NCI-H1417 (cell line): ENCODE measurements around the gene VPS11.

ENCODE experiments used
- DNase-seq, 3 experiments: peaks; one replicate each; lab custom pipeline; 2025; lab: John Stamatoyannopoulos, UW

VPS11 gene

GRCh38 chr11:119103161-119103664 lies 35.6 kb downstream of the VPS11 start:
- DNase-seq = peak in 2 of 3 experiments; percentile 35 to 66

- DNase-seq = peak; percentile 9 to 81 (median 75)
Measured at GRCh38 chr11:119103793-119104192, 36.2 kb downstream of the VPS11 start.

DNA sequence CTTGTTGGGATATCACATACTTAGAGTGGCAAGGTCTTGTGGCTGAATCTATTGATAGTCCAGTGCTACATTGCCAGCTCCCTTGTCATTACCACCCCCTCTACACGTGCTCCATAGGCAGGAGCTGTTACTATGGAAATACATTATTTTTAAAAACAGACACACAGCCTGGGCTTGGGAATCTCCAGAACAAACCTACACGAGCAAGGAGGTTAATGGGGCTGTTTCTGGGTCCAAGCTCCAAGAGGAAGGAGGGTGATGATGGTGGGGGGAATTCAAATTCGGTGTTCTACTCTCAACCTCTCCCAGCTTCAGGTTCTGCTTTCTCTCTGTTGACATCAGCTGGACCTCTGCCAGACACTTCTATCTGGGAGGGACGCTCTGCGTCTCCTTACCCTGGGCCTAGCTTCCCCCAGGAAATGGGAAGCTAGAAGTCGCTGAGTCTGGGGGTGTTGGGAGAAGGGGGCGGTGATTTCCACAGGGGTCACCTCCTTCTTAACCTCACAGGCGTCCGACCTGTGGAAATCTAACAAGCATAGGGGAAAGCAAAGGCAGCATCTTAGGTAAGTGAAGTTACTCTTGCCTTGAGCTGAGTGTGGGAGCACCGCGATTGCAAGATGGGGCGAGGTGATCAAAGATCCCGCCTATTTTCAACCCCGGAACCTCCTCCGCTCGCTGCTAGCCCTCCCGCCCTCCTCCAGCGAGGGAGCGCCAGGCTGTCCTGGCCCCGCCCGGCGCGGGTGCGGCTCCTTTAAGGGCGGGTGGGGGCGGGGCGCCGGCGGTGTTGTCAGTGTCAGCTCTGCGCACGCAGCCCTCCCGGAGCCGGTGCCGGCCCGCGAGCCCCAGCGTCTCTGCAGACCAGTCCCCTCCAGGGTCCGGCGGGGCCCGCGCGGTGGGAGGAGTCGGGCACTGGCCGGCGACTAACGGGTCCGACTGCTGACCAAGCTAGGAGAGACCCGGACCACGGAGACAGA lies 39.2 kb downstream of the VPS11 start, which contains the start of gene C2CD2L:
C2CD2L (plus strand) TSS at position 781 of the 974 bp plus-strand sequence. CDS start 398 bp downstream, outside the sequence.
- DNase-seq = peak; percentile 91 to 94 (median 93)

GRCh38 chr11:119107538-119108145 lies 40.0 kb downstream of the VPS11 start:
- peak in 2 of 3 experiments; percentile 64 to 68 for DNase-seq

DNA sequence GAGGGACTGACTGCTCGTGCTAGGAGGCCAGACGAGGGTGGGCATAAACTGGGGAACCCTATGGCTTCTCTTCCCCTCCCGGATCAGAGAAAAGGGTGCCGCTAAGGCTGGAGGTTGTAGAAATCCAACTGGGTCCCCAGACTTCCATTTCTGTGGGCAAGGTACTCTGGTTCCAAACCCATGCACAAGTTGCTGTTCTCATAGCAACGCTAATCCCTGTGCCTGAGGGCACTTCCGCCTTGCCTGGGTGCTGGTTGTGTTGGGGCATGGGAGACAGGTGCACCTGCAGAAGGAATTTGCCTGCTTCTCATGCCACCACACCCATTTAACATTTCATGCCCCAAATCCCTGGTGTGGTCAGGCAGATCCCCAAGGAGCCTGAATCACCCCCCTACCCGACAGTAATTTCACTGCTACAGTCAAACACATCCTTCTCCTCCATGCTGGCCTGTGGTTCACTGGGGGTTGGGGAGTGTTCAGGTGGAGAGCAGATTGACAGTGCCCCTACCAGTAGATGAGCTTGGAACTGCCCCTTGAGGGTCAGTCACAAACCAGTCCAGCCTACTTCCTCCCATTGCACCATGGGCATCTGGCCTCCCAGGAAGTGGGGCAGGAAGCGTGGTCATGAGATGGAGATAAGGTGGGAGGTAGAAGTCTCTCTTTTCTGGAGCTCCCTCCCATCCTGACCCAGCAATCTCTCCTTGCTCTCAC lies 40.7 kb downstream of the VPS11 start:
- DNase-seq = peak; percentile 6 to 85 (median 71)

GRCh38 chr11:119108857-119109221 lies 41.2 kb downstream of the VPS11 start:
- no peak for DNase-seq

DNA sequence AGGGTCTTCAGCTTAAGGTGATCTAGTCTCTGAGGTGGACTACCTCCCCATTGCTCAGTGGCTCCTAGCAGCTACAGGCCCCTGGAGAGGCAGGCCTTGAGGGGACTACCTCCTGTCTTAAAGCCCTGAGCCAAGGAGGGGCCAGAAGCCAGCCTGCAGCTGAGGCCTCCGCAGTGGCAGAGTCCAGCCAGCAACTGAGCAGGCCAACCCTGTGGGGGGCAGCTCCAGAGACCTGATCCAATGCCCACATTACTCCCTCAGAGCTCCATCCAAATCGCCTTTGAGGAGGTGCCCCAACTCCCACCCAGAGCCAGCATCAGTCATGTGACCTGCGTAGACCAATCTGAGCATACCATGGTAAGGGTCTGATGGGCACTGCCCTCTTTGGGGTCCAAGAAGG lies 42.2 kb downstream of the VPS11 start:
- no peak for DNase-seq

DNA sequence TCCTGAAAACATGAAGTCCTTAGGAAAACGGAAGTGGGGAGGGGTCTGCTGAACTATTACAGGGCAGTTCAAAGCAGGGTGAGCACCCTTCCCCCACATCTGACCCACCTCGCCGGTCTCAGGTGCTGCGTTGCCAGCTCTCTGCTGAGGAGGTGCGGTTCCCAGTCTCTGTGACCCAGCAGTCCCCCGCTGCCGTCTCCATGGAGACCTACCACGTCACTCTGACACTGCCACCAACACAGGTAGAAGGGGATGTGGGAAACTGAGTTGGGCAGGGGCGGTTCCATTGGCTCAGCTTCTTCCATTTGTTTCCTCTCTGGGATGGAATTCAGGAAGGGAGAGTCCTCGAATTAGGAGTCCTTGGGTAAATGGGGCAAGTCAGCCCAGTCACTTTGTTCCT lies 42.8 kb downstream of the VPS11 start:
- DNase-seq = no peak

- no peak for DNase-seq
Measured at GRCh38 chr11:119111361-119111925, 43.8 kb downstream of the VPS11 start.

DNA sequence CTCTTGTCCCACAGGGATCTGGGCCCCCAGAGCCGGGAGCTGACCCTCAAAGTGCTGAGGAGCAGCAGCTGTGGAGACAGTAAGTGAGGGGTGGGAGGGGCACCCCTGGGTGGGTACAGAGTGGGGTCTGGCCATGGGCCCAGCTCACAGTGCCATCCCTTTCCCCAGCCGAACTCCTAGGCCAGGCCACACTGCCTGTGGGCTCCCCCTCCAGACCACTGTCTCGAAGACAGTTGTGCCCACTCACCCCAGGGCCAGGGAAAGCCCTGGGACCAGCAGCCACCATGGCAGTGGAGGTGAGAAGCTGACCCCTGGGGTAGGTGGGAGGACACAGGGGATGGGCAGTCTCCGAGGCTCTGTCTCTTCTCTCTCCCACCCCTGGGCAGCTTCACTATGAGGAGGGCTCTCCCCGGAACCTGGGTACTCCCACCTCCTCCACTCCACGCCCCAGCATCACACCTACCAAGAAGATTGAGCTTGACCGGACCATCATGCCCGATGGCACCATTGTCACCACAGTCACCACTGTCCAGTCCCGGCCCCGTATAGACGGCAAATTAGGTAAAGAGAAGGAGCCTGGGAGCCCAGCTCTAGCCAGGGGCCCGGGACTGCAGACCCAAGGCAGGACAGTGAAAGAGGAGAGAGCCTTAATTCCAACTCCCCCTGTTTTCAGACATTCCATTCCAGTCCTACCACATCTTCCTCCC lies 44.8 kb downstream of the VPS11 start:
- no peak for DNase-seq

GRCh38 chr11:119113716-119114115 lies 46.1 kb downstream of the VPS11 start:
- DNase-seq = no peak

- DNase-seq = no peak
Measured at GRCh38 chr11:119114351-119114750, 46.7 kb downstream of the VPS11 start.

GRCh38 chr11:119115484-119116234 lies 48.0 kb downstream of the VPS11 start:
- no peak for DNase-seq

- no peak for DNase-seq
Measured at GRCh38 chr11:119116235-119116594, 48.6 kb downstream of the VPS11 start.

DNA sequence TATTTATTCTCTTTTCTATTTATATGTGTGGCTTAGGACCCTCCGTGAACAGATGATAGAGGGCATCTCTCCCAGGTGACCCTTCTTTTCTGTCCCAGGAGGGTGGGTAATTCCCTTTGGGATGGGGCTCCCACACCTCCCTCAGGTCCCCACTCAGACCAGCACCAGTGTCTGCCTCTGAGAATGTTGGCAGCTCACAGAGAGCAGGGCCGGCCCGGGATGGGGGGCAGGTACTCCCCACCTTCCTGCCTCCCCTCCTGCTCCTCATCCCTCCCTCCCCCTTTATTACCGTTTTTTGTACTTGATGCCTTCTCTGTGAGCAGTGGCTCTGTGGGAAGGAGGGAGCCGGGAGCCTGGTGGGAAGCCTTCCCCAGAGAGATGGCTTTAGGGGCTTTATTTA lies 49.0 kb downstream of the VPS11 start:
- DNase-seq = no peak

DNA sequence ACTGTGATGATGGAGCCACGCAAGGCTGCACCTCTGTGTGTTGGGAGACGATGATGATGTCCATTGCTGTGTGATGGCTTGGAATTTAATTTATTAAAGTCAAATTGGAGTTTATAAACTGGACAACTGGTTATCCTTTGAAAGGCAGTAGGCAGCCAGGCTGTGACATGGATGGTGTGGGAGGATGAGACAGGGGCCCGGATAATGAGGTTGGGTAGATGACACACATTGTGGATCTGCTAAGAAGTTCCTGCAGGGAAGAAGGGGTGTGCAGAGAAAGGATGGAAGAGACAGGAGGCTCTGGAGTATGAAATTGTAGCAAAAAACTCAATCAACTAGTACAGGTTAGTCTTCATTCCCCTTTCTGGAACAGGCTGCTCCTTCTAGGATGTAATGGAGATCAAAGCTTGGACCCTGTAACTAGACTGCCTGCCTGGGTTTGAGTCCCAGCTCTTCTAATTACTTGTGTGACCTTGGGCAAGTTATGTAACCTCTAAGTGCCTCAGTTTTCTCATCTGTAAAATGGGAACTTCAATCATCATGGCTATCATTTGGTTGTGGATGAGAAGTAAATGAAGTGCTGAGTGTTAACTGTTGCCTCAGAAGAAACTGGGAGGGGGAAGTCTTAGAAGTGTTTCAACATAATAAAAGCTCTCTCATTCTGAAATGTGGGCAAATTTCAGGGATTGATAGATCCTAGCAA lies 49.5 kb downstream of the VPS11 start:
- DNase-seq = no peak

DNA sequence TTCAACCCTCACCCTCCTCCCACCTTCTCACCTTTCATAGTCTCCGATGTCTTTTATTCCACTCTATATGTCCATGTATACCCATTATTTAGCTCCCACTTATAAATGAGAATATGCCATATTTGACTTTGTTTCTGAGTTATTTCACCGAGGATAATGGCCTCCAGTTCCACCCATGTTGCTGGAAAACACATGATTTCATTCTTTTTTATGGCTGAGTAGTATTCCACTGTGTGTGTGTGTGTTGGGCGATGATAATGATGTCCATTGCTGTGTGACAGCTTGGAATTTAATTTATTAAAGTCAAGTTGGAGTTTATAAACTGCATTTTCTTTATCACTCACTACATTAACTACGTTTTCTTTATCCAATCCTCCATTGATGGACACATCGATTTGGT lies 50.6 kb downstream of the VPS11 start:
- DNase-seq = no peak

GRCh38 chr11:119118946-119119345 lies 51.3 kb downstream of the VPS11 start:
- no peak for DNase-seq

DNA sequence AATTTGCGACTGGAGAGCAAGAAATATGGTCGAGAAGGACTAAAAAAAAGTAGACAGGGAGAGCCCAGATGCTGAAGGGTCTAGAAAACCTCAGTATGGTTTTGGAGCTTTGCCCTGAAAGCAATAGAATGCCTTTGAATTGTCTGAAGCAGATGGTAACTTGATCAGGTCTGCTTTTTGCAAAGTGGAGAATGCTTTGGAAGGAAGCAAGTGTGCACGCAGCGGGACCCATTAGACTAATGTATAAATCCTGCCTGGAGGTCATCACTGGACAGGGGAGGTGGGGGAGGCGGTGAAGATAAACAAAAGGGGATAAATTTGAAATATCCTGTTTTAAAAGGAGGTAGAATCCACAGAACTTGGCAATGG lies 53.0 kb downstream of the VPS11 start:
- peak; percentile 43 to 90 (median 74) for DNase-seq
